Thymus (tissue), 11 donors: ENCODE measurements around the gene GAB4. TPM values are rescaled to one million over a fixed set of nuclear protein-coding genes. Genes with fewer than 3 reads are reported as not detected.

Experiments used
- DNase-seq, 9 donors: peaks; one replicate each; pipeline ENCODE4 v3.0.0-alpha.2; 2013; ENCODE audit warnings: low spot score in 9 of 9, low read depth in 6 of 9, missing footprints in 1 of 9
- H3K27ac ChIP-seq, 2 donors: one replicate each; pipeline ENCODE4 v1.5.1; 2013; ENCODE audit warnings: control low read depth in 1 of 2, low read depth in 1 of 2, low read length in 1 of 2, mild to moderate bottlenecking in 1 of 2, moderate library complexity in 1 of 2
- H3K27me3 ChIP-seq, 2 donors: one replicate each; pipeline ENCODE4 v1.5.1; 2013; ENCODE audit warnings: low read length in 1 of 2; ENCODE audit not compliant: control insufficient read depth in 2 of 2, insufficient read depth in 1 of 2
- H3K36me3 ChIP-seq, 2 donors: one replicate each; pipeline ENCODE4 v1.5.1; 2013; ENCODE audit warnings: low read length in 1 of 2, mild to moderate bottlenecking in 1 of 2, moderate library complexity in 1 of 2; ENCODE audit not compliant: control insufficient read depth in 2 of 2, insufficient read depth in 2 of 2
- H3K4me1 ChIP-seq, 2 donors: one replicate each; pipeline ENCODE4 v1.5.1; 2013; ENCODE audit warnings: low read length in 2 of 2; ENCODE audit not compliant: control insufficient read depth in 2 of 2, insufficient read depth in 2 of 2
- H3K4me3 ChIP-seq, 2 donors: one replicate each; pipeline ENCODE4 v1.5.1; 2013; ENCODE audit warnings: low read length in 2 of 2, control low read depth in 1 of 2, mild to moderate bottlenecking in 1 of 2
- H3K9me3 ChIP-seq, 2 donors: one replicate each; pipeline ENCODE4 v1.5.1; 2013; ENCODE audit warnings: low read length in 1 of 2, mild to moderate bottlenecking in 1 of 2; ENCODE audit not compliant: control insufficient read depth in 2 of 2, insufficient read depth in 1 of 2
- WGBS: extraction: QIAGEN DNeasy Blood & Tissue Kit; methylation state at CpG from one replicate; pipeline ENCODE4 v1.1.7; 2013; 5-methylcytosine and 5-hydroxymethylcytosine counted together
- polyA plus RNA-seq: library from polyadenylated mRNA; stranded (reverse); fragments of 200-250 nt; gene quantifications from one replicate; pipeline ENCODE4 v1.2.3, GENCODE V29; 2013
- total RNA-seq: library from RNA; stranded (reverse); fragments of 120-200 nt; gene quantifications from one replicate; pipeline ENCODE4 v1.2.4, GENCODE V29; 2013
- donor health status: healthy.

Gene GAB4
- total and polyA plus RNA-seq, 2 donors = under 0.01 to 0.02 TPM

GRCh38 chr22:17009640-17010291 is 1.7 kb upstream of the GAB4 start:
- H3K9me3 ChIP-seq = peaks cover 3 to 4% of the 10 kb centered on the region in 2 donors
- no peak overlapping the region for H3K4me3 ChIP-seq
- no peaks in the 10 kb centered on the region for H3K4me1 ChIP-seq
- no peak for DNase-seq
- WGBS = 90% methylated on average over 9 of the region's 9 CpGs
- H3K36me3 ChIP-seq = no peaks in the 10 kb centered on the region
- H3K27me3 ChIP-seq = peaks cover 3 to 13% of the 10 kb centered on the region in 2 donors
- no peak overlapping the region for H3K27ac ChIP-seq

DNA sequence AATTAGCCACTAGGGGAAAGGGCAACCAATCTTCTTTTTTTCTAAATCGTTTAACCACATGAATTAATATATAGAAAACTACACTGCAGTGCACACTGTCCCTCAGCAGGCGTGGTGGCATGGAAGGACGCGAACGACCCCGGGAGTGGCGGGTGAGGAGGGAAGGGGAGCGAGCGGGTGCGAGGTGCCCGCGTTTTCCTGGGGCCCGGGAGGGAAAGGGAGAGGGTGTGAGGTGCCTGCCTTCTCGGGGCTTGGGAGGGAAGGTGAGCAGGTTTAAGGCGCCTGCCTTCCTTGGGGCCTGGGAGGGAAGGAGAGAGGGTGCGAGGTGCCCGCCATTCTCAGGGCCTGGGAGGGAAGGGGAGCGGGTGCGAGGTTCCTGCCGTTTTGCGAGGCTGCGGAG is 765 bp downstream of the GAB4 start:
- Histone ChIP-seq H3K4me3 (no peak overlapping the region), H3K27me3 (peaks cover 3 to 13% of the 10 kb centered on the region in 2 donors), H3K27ac (no peak overlapping the region), H3K9me3 (peaks cover 3 to 4% of the 10 kb centered on the region in 2 donors), H3K36me3 (no peaks in the 10 kb centered on the region), H3K4me1 (no peaks in the 10 kb centered on the region)
- no peak for DNase-seq
- 21% methylated on average over 22 of the region's 22 CpGs for WGBS

GRCh38 chr22:16989915-16990314 is 18.1 kb downstream of the GAB4 start:
- Histone ChIP-seq H3K27ac (no peak overlapping the region), H3K27me3 (no peaks in the 10 kb centered on the region), H3K36me3 (no peaks in the 10 kb centered on the region), H3K4me3 (no peak overlapping the region), H3K4me1 (peaks cover 0 to 5% of the 10 kb centered on the region in 2 donors), H3K9me3 (no peaks in the 10 kb centered on the region)
- no peak for DNase-seq
- WGBS = 93% methylated on average over 6 of the region's 6 CpGs

DNA sequence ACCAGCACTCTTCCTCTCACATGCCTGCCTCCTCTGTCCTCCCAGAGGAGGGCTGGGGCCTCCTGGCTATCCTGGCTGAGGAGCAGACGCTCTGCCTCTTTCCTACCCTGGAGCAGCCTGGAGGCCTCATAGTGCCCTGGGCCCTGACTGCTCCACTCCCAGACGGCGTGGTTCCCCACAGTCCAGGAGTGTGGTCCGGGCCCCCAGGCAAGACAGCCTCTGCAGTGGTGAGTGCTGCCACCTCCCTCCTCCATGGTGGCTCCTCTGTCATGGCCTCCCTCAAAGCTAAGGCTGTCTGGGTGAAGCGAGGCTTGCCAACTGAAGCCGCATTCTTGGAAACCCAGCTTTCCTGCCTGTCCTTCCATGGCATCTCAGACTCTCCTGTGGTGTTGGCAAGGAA is 19.8 kb downstream of the GAB4 start:
- Histone ChIP-seq H3K4me1 (peaks cover 0 to 5% of the 10 kb centered on the region in 2 donors), H3K4me3 (no peak overlapping the region), H3K36me3 (no peaks in the 10 kb centered on the region), H3K9me3 (no peaks in the 10 kb centered on the region), H3K27me3 (no peaks in the 10 kb centered on the region), H3K27ac (no peak overlapping the region)
- DNase-seq = no peak
- WGBS = 85% methylated on average over 6 of the region's 6 CpGs

- WGBS = 52% methylated on average over 7 of the region's 7 CpGs
- Histone ChIP-seq H3K4me3 (no peak overlapping the region), H3K4me1 (peaks cover 0 to 5% of the 10 kb centered on the region in 2 donors), H3K27me3 (no peaks in the 10 kb centered on the region), H3K36me3 (no peaks in the 10 kb centered on the region), H3K27ac (no peak overlapping the region), H3K9me3 (peaks cover 0 to under 1% of the 10 kb centered on the region in 2 donors)
- DNase-seq = peak in 2 of 9 donors; percentile 16 to 40
These were observed 20.2 kb downstream of the GAB4 start for GRCh38 chr22:16987822-16988221.

DNA sequence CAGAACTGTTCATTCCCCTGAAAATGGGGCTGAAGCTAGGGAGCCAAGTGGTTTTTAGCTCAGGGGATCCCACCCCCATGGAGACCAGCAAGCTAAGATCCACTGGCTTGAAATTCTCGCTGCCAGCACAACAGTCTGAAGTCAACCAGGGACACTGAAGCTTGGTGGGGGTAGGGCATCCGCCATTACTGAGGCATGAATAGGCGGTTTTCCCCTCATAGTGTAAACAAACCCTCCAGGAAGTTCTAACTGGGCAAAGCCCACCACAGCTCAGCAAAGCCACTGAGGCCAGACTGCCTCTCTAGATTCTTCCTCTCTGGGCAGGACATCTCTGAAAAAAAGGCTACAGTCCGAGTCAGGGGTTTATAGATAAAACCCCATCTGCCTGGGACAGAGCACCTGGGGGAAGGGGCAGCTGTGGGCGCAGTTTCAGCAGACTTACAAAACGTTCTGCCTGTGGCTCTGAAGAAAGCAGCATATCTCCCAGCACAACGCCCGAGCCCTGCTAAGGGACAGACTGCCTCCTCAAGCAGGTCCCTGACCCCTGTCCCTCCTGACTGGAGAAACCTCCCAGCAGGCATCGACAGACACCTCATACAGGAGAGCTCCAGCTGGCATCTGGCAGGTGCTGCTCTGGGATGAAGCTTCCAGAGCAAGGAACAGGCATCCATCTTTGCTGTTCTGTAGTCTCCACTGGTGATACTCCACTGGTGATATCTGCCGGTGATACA is 32.7 kb downstream of the GAB4 start:
- Histone ChIP-seq H3K9me3 (no peaks in the 10 kb centered on the region), H3K4me3 (no peak overlapping the region), H3K27me3 (no peaks in the 10 kb centered on the region), H3K36me3 (no peaks in the 10 kb centered on the region), H3K27ac (no peak overlapping the region), H3K4me1 (peaks cover 0 to 5% of the 10 kb centered on the region in 2 donors)
- 80% methylated on average over 10 of the region's 10 CpGs for WGBS
- DNase-seq = no peak

- Histone ChIP-seq H3K27me3 (no peaks in the 10 kb centered on the region), H3K27ac (no peak overlapping the region), H3K4me3 (no peak overlapping the region), H3K4me1 (peaks cover 0 to 6% of the 10 kb centered on the region in 2 donors), H3K36me3 (no peaks in the 10 kb centered on the region), H3K9me3 (no peaks in the 10 kb centered on the region)
- WGBS = 83% methylated on average over 11 of the region's 11 CpGs
- DNase-seq = no peak
These were observed 33.5 kb downstream of the GAB4 start for GRCh38 chr22:16974298-16975084.

- WGBS = 96% methylated on average over 2 of the region's 2 CpGs
- DNase-seq = no peak
- H3K4me1 ChIP-seq = peaks cover 0 to 6% of the 10 kb centered on the region in 2 donors
- no peaks in the 10 kb centered on the region for H3K27me3 ChIP-seq
- H3K27ac ChIP-seq = no peak overlapping the region
- H3K9me3 ChIP-seq = no peaks in the 10 kb centered on the region
- H3K4me3 ChIP-seq = no peak overlapping the region
- no peaks in the 10 kb centered on the region for H3K36me3 ChIP-seq
These were observed 34.3 kb downstream of the GAB4 start for GRCh38 chr22:16973591-16974297.
